HG02840 (cell line): ENCODE measurements around the gene DIPK1B.
A peak's percentile ranks its signal among the peaks of the same experiment; 100 is the strongest.

Experiments used
- ATAC-seq: cut with Tn5 transposase; IDR thresholded peaks from one replicate; pipeline ENCODE4 v1.9.1; 2021; ENCODE audit warnings: mild to moderate bottlenecking, moderate library complexity, moderate number of reproducible peaks; ENCODE audit not compliant: unreplicated experiment, low FRiP score

DIPK1B gene

DNA sequence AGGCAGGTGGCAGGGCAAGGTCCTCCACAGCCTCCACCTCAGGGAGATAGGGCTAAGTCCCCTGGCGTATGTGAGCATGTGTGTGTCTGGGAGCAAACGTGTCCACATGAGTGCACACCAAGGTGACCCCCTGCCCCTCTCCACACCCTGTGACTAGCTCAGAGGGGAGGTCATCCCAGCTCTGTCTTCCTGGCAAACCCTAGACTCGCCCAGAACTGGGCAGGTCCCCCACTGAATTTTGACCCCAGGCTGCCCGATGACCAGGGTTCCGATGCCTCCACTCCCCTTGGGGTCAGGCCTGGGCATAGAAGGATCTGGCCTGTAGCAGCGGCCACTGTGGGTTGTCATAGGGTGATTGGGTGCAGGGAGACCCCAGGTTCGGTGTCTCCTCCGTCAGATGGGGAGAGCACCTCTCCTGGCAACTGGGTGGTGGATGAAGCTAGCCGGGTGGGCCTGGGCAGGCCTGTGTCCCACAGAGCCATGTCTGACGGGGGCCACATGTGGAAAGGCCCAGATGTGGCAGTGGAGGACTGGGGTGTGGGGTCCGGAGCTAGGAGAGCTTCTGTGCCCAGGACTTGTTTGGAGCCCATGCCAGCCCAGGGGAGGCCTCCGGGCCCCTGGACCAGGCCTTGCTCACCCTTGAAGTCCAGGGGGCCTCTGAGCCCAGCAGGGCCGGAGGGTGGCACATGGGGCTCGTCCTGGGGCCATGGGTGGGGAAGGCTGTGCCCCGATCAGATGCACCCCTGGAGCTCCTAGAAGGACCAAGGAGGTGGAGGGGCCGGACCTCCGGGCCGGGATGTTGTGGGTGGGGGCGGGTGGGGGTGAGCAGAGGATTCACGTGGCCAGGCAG lies 6.2 kb downstream of the DIPK1B start:
- ATAC-seq, result no peak

DNA sequence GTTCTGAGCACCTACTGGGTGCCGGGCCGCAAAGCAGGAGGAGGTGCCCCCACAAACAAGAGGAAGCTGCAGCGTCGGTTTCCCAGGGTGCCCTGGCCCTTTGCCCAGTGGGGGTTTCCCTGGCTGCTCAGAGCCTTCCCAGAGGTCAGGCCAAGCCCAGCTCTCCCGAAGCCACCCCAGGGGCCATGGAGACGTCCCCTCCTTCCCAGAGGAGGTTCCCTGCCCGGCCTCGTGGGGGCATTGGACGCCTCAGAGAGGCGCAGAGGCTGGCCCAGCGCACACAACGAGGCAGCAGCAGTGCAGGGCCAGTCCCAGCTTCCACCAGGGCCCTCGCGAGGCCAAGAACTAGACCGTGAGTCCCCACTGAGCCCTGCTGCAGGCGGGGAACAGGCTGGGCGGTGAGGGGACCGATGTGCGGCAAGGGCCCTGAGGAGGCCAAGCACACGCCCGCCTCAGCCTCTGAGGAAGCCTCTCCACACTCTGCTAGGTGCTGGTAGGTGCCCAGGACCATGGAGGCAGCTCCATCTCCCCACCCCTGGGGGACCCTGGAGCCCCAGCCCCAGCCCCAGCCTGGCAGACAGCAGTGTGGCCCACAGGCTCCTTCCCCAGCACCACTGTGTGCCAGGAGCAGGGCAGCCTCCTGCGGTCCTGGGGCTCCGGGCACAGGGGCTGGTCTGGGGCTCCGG lies 7.0 kb downstream of the DIPK1B start:
- ATAC-seq, result no peak

DNA sequence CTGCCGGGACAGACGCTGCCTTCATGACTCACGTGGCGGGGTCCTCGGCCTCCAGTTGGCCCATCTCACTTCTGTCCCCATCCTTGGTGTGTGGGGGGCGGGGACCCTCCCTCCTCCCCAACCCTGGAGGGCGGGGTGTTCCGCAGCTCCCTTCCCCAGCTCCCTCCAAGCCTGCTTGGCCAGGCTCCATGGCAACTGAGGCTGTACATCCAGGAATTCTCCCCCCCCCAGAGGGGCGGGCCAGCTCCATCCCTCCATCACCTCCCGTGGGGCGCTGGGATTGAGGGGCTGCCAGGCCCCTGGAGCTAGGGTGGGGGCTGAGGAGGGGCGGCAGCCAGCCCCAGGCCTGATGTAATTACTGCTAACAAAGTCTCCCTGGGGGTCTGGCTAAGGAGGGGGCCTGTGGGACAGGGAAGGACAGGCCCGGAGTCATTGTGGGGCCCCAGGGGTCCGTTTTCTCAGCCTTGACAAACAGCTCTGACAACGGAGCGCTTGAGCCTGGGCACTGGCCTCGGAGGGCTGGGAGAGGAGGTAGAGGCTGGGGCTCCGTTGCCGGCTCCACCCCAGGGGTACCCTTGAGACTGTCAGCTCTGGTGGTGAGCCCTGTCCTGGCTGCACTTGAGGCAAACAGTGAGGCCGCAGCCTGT lies 8.0 kb downstream of the DIPK1B start:
- ATAC-seq, result no peak

DNA sequence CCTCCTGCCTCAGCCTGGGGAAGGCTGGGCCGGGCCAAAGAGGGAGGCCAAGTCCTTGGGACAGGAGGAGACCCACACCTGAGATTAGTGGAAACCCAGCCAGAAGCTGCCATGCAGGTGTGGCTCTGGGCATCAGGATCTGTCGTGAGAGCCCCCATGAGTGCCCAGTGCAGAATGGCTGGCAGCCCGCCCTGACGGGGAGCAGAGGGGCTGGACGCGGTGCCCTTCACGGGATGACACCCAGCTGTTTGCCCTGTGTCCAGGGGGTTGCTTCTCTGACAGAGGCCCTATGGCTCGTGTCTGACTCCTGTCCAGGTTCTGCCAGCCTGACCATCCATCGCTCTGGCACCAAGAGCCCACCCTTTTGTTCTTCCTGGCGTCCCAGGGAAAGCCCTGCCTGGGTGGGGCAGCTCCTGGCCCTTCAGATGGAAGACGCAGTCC lies 8.5 kb downstream of the DIPK1B start:
- ATAC-seq, result no peak

DNA sequence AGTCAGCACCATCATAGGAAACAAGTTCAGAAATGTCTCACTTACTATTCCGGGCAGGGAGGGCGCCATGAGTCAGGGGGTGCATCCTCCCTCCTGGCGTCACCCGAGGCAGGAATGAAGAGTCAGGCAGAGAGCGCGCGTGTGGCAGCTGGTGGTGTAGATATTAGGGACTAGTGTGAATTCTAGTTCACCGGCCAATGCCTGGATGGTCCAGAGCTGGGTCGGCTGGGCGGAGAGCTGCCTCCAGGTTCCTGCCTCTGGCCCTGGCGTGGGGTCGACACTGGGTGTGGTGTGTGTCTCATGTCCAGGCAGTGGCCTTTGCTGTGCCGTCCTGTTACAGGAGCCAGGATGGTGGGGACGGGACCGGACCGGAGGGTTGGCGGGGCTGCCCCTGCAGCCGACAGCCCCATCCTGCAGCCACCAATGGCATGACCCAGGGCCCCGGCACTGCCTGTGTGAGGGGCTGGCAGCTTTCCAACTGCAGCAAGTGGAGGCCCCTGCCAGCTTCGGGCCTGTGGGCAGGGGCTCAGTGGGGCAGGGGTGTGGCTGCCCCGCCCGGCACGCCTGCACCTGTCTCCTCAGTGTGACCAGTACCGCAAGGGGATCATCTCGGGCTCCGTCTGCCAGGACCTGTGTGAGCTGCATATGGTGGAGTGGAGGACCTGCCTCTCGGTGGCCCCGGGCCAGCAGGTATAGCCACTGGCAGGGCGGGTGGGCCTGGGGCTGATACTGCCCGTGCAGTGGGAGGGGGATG lies 9.1 kb downstream of the DIPK1B start:
- no peak for ATAC-seq

DNA sequence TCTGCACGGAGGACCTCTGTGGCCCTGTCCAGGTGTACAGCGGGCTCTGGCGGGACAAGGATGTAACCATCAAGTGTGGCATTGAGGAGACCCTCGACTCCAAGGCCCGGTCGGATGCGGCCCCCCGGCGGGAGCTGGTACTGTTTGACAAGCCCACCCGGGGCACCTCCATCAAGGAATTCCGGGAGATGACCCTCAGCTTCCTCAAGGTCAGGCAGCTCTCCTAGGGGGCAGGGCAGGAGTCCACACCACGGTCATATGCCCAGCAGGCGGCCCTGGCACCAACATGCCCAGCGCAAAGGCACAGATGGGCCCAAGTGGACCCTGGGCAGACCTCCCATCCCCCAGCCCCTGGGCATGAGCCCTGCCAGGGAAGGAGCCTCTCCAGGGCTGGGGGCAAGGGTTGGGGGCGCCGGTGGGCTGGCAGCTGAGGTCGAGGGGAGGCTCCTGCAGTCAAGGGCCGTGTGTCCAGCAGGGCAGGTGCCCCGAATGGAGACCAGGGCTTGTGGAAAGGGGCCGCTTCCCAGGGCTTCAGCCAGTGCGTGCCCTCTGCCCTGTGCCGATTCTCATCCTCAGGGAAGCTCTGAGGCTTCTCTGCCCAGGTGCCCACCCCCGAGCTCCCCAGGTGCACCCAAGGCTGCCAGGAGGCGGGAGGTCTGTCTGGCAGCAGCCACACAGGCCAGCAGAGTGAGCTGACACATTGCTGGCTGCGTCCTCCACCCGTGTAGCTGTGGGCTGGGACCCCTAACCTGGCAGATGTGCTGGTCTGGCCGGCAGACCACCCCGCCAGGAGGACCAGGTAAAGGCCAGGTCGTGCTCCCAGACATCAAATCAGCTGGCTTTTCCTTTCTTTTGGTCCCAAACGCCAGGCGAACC lies 10.0 kb downstream of the DIPK1B start:
- ATAC-seq, result no peak

DNA sequence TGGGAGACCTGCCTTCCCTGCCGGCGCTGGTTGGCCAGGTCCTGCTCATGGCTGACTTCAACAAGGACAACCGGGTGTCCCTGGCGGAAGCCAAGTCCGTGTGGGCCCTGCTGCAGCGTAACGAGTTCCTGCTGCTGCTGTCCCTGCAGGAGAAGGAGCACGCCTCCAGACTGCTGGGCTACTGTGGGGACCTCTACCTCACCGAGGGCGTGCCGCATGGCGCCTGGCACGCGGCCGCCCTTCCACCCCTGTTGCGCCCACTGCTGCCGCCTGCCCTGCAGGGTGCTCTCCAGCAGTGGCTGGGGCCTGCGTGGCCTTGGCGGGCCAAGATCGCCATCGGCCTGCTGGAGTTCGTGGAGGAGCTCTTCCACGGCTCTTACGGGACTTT lies 10.6 kb downstream of the DIPK1B start:
- no peak for ATAC-seq

DNA sequence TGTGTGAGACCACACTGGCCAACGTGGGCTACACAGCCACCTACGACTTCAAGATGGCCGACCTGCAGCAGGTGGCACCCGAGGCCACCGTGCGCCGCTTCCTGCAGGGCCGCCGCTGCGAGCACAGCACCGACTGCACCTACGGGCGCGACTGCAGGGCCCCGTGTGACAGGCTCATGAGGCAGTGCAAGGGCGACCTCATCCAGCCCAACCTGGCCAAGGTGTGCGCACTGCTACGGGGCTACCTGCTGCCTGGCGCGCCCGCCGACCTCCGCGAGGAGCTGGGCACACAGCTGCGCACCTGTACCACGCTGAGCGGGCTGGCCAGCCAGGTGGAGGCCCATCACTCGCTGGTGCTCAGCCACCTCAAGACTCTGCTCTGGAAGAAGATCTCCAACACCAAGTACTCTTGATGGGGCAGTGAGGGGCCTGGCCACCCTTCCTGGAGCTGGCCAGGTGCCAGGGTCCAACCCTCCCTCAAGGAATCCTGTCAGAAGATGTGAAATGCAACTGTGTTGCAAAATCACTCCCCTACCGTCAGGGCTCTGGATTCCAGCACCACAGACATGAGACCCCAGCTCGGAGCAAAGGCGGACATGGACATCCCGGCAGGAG lies 11.1 kb downstream of the DIPK1B start:
- no peak for ATAC-seq

DNA sequence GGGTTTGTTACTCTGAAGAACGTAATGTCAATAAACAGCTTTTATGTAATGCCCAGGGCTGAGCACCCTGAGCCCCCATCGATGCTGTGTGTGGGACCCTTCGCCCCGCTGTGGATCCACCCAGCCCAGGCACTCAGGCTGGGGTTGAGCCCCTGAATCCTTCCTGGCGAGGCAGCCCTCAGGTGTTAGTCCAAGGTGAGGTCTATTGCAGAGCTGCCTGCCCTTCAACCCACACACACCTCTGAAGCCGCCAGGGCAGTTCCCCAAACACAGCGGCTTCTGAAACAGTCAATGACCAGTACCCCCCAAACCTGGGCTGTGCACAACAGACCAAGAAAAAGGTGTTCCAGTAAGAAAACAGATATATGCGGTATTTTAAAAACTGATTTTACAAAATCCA lies 11.6 kb downstream of the DIPK1B start:
- no peak for ATAC-seq

DNA sequence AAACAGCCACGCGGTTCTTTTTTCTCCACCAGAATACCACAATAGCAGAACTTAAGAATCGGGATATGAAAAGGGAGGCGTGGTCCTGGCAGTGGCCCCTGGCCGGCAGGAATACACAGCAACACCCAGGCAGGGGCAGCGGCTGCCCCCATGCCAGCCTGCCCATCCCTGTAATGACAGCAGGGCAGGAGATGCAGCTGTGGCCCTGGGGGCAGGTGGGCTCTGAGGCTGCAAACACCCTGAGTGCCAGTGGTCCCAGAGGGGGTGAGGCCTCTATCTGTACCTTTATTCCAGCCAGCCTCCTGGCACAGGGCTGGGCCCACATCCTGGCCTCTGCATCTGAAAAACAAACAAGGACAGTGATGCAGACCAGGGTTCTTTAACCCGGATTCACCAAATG lies 12.4 kb downstream of the DIPK1B start:
- ATAC-seq, result no peak

DNA sequence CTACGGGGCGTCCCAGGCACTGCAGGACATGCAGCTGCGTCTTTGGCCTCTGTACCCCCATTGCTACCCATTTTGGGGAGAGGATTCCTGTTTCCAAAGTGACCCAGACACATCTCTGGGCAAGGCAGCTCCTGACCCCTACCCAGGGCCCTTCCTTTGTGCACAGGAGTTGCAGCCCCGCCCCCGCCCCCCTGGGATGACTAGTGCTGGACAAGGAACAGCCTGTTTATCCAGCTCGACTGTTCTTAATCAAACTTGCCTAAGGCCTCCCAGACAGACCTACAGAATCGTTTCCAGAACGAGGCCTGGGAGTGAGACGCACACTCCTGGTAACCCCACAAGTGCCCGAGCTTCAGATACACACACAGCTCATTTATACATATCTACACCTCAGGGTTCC lies 13.2 kb downstream of the DIPK1B start:
- no peak for ATAC-seq

DNA sequence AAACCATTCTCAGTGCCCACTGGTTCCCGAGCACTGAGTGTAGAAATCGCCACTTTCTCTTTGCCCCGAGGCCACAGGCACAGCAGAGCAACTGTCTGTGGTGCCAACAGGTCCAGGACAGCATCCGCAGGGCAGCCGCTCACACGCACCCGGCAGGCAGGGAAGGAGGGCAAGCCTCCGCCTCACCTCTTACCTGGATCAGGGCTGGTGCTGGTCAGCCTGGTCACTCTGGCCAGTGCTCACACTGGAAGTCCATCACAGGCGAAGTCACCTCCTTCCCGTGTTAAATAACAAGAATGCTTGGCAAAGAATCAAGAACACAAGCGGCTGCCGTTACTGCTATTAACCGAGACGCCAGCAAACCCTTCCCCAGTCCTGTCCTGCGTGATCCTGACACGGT lies 13.7 kb downstream of the DIPK1B start:
- no peak for ATAC-seq

DNA sequence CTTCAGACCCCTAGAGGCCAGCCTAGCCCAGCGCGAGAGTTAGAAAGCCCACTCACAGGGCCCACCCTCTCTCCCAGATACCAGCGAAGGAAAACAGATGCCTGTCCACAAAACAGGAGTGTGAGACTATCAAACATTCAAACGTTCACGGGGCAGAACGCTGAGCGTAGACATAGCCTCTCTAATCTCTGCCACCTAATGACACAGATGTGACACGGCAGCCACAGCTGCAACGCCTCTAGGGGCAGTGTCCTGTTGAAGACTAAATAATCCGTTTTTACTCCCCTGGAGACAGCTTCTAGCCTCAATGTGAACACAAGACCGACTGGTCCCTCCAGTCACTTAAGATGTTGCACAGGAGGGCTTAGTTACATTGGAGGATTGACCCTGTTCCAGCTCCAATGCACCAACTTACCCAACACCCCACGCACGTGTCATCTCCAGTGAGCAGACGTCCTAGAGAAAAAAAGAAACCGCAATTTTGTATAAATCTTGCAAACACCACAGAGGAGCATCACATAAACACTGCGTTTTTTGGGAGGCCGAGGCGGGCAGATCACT lies 14.3 kb downstream of the DIPK1B start:
- ATAC-seq, result no peak

DNA sequence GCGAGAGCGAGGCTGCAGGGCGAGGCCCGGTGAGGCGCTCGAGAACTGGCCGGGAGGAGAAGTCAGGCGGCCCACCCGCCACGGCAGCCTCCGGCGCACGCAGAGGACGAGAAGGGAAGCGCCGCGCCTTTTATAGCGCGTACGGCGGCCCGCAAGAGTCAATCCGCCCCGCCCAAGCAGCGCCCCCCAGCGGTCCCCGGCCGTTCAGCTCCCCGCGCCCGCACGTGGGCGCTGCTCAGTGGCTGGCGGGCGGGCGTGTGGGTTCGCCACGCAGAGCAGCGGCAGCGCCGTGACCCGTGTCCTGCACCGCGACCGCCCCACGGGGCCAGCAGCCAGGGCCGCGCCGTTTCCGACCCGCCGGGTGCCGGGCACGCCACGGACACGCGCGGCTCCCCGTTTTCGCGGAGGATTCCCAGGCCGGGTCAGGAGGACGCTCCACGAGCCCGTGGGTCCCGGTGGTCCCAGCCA lies 15.7 kb downstream of the DIPK1B start:
- ATAC-seq, result peak; percentile 70

DNA sequence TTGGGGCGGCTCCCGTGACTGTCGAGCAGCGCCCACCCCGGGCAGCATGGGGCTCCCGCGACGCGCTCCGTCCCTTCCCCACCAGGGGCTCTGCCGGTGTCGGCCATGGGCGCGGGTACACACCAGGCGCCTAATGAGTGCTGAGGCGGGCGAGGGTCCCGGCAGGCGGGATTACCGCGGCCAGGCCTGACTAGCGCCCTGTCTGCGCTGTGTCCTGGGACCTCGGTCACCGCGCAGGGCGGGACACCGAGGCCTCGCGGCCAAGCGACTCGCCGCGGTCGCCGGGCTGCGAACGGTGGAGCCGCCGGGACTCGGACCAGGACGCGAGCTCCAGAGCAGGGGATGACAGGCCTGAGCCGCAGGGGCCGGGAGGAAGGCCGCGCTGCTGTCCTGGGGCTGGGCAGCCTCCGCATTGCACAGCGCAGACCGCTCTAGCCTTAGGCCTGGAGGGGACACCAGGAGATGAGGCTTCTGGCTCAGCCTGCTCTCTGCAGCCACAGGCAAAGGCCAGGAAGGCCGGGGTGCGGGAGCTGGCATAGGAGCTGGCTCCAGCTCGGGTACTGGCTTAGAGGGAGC lies 16.3 kb downstream of the DIPK1B start:
- ATAC-seq, result peak; percentile 13

DNA sequence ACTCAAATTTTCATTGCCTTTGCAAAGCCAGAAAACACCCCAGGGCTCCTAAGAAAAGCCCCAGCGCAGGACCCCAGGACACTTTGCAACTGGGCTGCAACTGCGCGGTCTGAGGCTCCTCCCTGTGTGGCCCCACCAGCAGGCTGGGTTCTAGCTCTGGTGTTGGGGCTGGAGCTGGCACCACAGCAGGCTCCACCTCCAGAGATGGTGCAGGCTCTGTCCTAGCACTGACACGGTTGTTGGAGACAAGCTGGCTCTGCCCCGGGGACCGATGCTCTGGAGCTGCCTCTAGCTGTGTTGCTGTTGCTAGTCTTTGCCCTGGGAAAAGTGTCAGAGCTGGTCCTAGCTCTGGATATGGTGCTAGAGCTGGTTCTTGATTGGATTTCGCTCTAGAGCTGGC lies 16.8 kb downstream of the DIPK1B start:
- no peak for ATAC-seq

DNA sequence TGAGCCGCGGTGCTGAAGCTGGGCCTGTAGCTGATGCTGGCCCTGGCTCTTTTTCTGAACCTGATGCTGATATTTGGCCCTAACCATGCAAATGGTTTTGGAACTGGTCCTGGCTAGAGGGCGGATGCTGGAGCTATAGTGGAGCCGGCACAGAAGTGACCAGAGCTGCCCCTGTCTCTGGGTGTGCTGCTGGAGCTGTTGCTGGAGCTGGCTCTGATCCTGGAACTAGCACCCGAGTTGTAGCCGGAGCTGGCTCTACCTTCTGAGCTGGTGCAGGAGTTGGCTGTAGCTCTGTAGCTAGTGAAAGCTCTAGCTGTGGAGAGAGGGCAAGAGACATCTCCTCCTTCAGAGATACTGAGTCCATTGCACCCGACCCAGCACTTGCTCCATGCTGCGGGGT lies 17.6 kb downstream of the DIPK1B start:
- no peak for ATAC-seq

DNA sequence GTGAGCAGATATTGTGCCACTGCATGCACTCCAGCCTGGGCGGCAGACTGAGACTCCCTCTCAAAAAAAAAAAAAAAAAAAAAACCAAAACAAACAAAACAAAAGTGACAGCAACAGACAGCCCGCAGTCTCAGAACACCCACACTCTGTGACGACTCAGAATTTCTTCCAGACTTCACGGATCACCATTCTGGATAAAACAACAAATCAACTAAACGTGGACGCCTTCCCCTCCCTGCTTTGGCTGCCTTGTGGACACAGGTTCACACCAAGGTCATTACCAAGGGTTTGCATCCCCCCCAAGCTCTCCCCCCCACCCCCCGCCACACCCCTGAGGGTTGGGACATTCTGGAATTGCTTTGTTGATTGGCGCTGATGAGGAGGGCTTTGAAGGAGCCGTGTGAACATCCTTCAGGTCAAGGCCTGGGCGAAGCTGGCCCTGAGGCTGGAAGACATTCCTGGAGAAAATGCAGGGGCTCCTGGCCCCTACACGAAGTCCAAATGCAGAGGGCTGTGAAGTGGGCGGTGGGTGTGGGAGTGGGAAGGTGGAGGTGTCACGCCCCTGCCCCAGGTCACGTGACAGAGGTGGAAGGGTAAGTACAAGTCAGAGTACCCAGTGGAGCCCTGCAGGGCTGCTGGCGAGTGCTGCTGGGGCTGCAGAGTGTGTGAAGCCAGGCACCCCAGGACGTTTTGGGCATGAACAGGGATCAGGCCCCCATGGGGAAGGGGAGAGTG lies 20.2 kb downstream of the DIPK1B start:
- no peak for ATAC-seq
